ENCODE results near the gene ELMO1. TPM values are rescaled to one million over a fixed set of nuclear protein-coding genes. Genes with fewer than 3 reads are reported as not detected.

ELMO1 gene
- total and polyA plus RNA-seq, 2 of the 13 experiments (the other 11 are each of a cell fraction or from before 2014, with no cell fraction given): 0.11 to 0.17 TPM

DNA sequence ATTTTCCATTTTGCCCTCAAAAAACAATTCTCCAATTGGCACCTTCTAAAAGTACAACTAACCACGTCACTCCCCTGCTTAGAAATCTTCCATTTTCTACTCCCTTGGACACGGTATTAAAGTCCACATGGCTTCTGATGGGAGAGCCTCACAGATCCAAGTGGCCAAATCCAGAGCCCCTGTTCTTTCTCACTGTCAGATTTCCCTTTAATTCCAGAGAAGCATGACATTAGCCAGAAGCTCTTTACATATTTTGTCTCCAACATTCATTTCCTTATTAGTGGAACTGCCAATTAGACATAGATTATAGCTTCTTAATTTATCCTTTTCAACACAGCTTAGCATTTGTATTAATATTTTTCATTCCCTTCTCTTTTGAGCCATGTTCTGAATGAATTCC, 118.7 kb downstream of the ELMO1 start:
- H3K27ac ChIP-seq (ENCODE audit: extremely low read length, insufficient read depth, low read length): no peak overlapping the region
- no peak for ATAC-seq
- no peaks in the 10 kb centered on the region for H4K20me1 ChIP-seq (ENCODE audit: insufficient read depth, low read length)
- no peak overlapping the region for H3K9ac ChIP-seq (ENCODE audit: insufficient read depth, low read depth, low read length)
- H2AFZ ChIP-seq (ENCODE audit: low read length): no peak overlapping the region
- POLR2A ChIA-PET: no interaction called here
- no peak overlapping the region for H3K4me3 ChIP-seq (replicated peaks in 1 of 3; ENCODE audit: insufficient read depth in 1 of 3, low read depth in 2 of 3, low read length in 3 of 3)
- H3K4me1 ChIP-seq (ENCODE audit: insufficient read depth, low read length): no peaks in the 10 kb centered on the region
- H3K36me3 ChIP-seq (replicated peaks in 1 of 2; ENCODE audit: control insufficient read depth in 1 of 2, insufficient read depth in 2 of 2, low read length in 2 of 2): no peaks in the 10 kb centered on the region
- H3K79me2 ChIP-seq (ENCODE audit: insufficient read depth, low read length): no peaks in the 10 kb centered on the region
- WGBS (ENCODE audit: low lambda C conversion rate): 0% methylated on average over 2 of the region's 2 CpGs
- H3K4me2 ChIP-seq (ENCODE audit: low read depth, low read length): no peak overlapping the region
- no peaks in the 10 kb centered on the region for H3K27me3 ChIP-seq (ENCODE audit: control insufficient read depth in 1 of 2, insufficient read depth in 2 of 2, low read length in 2 of 2)
- no peak for DNase-seq (ENCODE audit: low spot score)
- no peaks in the 10 kb centered on the region for H3K9me3 ChIP-seq (ENCODE audit: low read length)
- FAIRE-seq: no peak
- intact Hi-C loops (cut with micrococcal nuclease; ENCODE audit: unreplicated experiment) (no loop called here), in situ Hi-C loops (cut with HindIII; ENCODE audit: extremely low pct_ligation_motif_present, low pct_unique_long_range_greater_than_20kb) (no loop called here)
- CTCF ChIA-PET (ENCODE audit: low intra/inter-chr PET ratio, low total read pairs): no interaction called here
- BruUV-seq (replicated peaks): no TSS peak
- TF ChIP-seq, protein P1, sequence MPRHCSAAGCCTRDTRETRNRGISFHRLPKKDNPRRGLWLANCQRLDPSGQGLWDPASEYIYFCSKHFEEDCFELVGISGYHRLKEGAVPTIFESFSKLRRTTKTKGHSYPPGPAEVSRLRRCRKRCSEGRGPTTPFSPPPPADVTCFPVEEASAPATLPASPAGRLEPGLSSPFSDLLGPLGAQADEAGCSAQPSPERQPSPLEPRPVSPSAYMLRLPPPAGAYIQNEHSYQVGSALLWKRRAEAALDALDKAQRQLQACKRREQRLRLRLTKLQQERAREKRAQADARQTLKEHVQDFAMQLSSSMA (CRISPR knock-in tag; IDR thresholded peaks at IDR 0.05): no peak
- TF ChIP-seq, protein P2, sequence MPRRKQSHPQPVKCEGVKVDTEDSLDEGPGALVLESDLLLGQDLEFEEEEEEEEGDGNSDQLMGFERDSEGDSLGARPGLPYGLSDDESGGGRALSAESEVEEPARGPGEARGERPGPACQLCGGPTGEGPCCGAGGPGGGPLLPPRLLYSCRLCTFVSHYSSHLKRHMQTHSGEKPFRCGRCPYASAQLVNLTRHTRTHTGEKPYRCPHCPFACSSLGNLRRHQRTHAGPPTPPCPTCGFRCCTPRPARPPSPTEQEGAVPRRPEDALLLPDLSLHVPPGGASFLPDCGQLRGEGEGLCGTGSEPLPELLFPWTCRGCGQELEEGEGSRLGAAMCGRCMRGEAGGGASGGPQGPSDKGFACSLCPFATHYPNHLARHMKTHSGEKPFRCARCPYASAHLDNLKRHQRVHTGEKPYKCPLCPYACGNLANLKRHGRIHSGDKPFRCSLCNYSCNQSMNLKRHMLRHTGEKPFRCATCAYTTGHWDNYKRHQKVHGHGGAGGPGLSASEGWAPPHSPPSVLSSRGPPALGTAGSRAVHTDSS (CRISPR knock-in tag; conservative IDR thresholded peaks at IDR 0.05): no peak
- TF ChIP-seq DNMT1 (CRISPR knock-in tag; IDR thresholded peaks at IDR 0.05) (no peak), HNRNPK (IDR thresholded peaks at IDR 0.05; ENCODE audit: low read depth, low read length, poor library complexity, severe bottlenecking) (no peak), ATM (IDR thresholded peaks at IDR 0.05; ENCODE audit: borderline replicate concordance) (no peak), ZNF44 (CRISPR knock-in tag; IDR thresholded peaks at IDR 0.05) (no peak), ZNF501 (CRISPR knock-in tag; IDR thresholded peaks at IDR 0.05) (no peak), LCORL (IDR thresholded peaks at IDR 0.05) (no peak), LCORL (CRISPR knock-in tag; IDR thresholded peaks at IDR 0.05) (no peak), FLYWCH1 (CRISPR knock-in tag; IDR thresholded peaks at IDR 0.05) (no peak), ZNF598 (CRISPR knock-in tag; IDR thresholded peaks at IDR 0.05; ENCODE audit: borderline replicate concordance) (no peak), RAD21 (CRISPR knock-in tag; IDR thresholded peaks at IDR 0.05) (no peak), ZNF180 (CRISPR knock-in tag; IDR thresholded peaks at IDR 0.05; ENCODE audit: borderline replicate concordance, low read depth) (no peak)
- TF ChIP-seq, protein P3, sequence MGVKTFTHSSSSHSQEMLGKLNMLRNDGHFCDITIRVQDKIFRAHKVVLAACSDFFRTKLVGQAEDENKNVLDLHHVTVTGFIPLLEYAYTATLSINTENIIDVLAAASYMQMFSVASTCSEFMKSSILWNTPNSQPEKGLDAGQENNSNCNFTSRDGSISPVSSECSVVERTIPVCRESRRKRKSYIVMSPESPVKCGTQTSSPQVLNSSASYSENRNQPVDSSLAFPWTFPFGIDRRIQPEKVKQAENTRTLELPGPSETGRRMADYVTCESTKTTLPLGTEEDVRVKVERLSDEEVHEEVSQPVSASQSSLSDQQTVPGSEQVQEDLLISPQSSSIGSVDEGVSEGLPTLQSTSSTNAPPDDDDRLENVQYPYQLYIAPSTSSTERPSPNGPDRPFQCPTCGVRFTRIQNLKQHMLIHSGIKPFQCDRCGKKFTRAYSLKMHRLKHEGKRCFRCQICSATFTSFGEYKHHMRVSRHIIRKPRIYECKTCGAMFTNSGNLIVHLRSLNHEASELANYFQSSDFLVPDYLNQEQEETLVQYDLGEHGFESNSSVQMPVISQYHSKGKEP (CRISPR knock-in tag; IDR thresholded peaks at IDR 0.05): no peak
- TF ChIP-seq, protein P4, sequence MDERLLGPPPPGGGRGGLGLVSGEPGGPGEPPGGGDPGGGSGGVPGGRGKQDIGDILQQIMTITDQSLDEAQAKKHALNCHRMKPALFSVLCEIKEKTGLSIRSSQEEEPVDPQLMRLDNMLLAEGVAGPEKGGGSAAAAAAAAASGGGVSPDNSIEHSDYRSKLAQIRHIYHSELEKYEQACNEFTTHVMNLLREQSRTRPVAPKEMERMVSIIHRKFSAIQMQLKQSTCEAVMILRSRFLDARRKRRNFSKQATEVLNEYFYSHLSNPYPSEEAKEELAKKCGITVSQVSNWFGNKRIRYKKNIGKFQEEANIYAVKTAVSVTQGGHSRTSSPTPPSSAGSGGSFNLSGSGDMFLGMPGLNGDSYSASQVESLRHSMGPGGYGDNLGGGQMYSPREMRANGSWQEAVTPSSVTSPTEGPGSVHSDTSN (CRISPR knock-in tag; IDR thresholded peaks at IDR 0.05): no peak
- TF ChIP-seq, protein P5, sequence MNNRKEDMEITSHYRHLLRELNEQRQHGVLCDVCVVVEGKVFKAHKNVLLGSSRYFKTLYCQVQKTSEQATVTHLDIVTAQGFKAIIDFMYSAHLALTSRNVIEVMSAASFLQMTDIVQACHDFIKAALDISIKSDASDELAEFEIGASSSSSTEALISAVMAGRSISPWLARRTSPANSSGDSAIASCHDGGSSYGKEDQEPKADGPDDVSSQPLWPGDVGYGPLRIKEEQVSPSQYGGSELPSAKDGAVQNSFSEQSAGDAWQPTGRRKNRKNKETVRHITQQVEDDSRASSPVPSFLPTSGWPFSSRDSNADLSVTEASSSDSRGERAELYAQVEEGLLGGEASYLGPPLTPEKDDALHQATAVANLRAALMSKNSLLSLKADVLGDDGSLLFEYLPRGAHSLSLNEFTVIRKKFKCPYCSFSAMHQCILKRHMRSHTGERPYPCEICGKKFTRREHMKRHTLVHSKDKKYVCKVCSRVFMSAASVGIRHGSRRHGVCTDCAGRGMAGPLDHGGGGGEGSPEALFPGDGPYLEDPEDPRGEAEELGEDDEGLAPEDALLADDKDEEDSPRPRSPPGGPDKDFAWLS (CRISPR knock-in tag; IDR thresholded peaks at IDR 0.05; ENCODE audit: borderline replicate concordance): no peak
- TF ChIP-seq, protein P6, sequence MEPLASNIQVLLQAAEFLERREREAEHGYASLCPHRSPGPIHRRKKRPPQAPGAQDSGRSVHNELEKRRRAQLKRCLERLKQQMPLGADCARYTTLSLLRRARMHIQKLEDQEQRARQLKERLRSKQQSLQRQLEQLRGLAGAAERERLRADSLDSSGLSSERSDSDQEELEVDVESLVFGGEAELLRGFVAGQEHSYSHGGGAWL (CRISPR knock-in tag; IDR thresholded peaks at IDR 0.05): no peak

Data from HepG2 (cell line).